Melanocyte of skin (primary cell): ENCODE measurements around the gene INSIG1. TPM values are rescaled to one million over a fixed set of nuclear protein-coding genes. Genes with fewer than 3 reads are reported as not detected.

Source experiments
- total RNA-seq, 2 donors: library from RNA; depleted of rRNA; stranded (reverse); fragments of >200 nt; gene quantifications; 2 replicates each; pipeline ENCODE4 v1.2.3, GENCODE V29; 2012

Gene INSIG1
- total RNA-seq, result 100 to 1,000 TPM; 168 to 276 TPM

DNA sequence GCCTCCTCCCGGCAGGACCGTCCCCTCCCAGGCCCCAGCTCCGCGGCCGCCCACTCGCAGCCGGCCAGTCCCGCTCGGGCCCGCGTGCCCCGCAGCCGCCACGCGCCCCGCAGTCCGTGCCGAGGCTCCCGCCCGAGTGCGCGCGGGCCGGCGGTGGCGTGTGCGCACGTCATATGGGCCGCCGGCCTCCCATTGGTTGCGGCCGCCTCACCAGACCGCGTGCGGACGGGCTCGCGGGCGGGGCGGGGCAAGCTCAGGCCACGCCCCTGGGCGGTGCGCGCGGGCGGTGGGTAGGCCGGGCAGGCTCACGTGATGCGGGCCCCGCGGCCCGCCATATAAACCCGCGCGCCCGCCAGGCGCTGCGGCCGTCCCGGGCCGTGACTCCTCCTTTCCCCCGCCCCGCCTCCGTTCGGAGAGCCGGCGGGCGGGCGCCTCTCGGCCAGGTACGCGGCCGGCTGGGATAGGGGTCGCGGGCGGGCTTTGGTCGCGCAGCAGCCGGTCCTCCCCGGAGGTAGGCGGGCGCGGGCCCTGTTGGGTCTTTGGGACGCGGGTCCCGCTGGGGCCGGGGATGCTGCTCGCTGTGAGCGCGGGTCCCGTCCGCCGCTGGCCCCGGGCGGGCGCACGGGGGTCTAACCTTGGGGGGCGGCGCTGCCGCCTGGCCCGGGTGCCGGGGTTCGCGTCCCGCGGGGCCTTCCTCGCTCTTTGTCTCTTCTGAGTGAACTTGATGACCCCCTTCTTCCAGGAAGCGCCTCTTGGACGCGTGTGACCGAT is at the start of gene INSIG1:
INSIG1 (plus strand) TSS at position 362 of the 771 bp plus-strand sequence; CDS start at position 770, 408 bp downstream.

Other genes with a start within 250 kb of the INSIG1 start
- not detected for gene HTR5A, start 227.6 kb upstream of the INSIG1 start, total RNA-seq
- gene EN2, start 160.3 kb downstream of the INSIG1 start, total RNA-seq, result 1 to 10 TPM in 1 of 2 donors, under 1 TPM in 1; under 0.01 to 1.0 TPM
- not detected for gene CNPY1, start 248.7 kb downstream of the INSIG1 start, total RNA-seq